H1 (cell line): ENCODE results near the gene PIGC. TPM values are rescaled to one million over a fixed set of nuclear protein-coding genes. Genes with fewer than 3 reads are reported as not detected.

Experiments used
- CTCF ChIA-PET: fragments of 300-600 bp; sonication (Branson Sonifier 250); formaldehyde crosslinking; loops from one replicate; lab custom pipeline; 2021; ENCODE audit not compliant: partially characterized antibody; lab: Charles Lee
- POLR2A ChIA-PET: fragments of 300-600 bp; sonication (Branson Sonifier 250); formaldehyde crosslinking; loops from one replicate; lab custom pipeline; 2021; ENCODE audit warnings: inconsistent platforms; ENCODE audit not compliant: partially characterized antibody; lab: Charles Lee
- DNase-seq, 2 experiments: peaks; one replicate each; pipeline versions ENCODE4 v3.0.0 to v3.0.0-alpha.2; 2010 to 2022; ENCODE audit warnings: low spot score in 2 of 2, low read depth in 1 of 2, mixed read lengths in 1 of 2
- FAIRE-seq: peaks from 2 replicates; lab custom pipeline; 2011; peaks lifted over from hg19 to GRCh38; lab: Jason Lieb, UNC
- H2AFZ ChIP-seq: 2 replicates; pipeline ENCODE4 v1.8.1; 2012; ENCODE audit warnings: low read length, inconsistent platforms
- H2AK5ac ChIP-seq: 2 replicates; pipeline ENCODE4 v1.6.1; 2013; ENCODE audit warnings: low read depth, low read length
- H2BK120ac ChIP-seq: replicated peaks from 2 replicates; pipeline ENCODE3; 2013; ENCODE audit warnings: low read depth, low read length, inconsistent platforms
- H2BK12ac ChIP-seq: 2 replicates; pipeline ENCODE4 v1.6.1; 2013; ENCODE audit warnings: low read depth, low read length
- H2BK15ac ChIP-seq: 2 replicates; pipeline ENCODE4 v1.6.1; 2013; ENCODE audit warnings: low read length
- H2BK20ac ChIP-seq: 2 replicates; pipeline ENCODE4 v1.6.1; 2013; ENCODE audit warnings: low read length
- H2BK5ac ChIP-seq: 2 replicates; pipeline ENCODE4 v1.6.1; 2013; ENCODE audit warnings: low read depth, low read length
- H3K14ac ChIP-seq: 2 replicates; pipeline ENCODE4 v1.6.1; 2013; ENCODE audit warnings: inconsistent platforms; ENCODE audit not compliant: insufficient read length
- H3K18ac ChIP-seq: 2 replicates; pipeline ENCODE4 v1.6.1; 2013; ENCODE audit warnings: low read length; ENCODE audit errors: extremely low read depth
- H3K23ac ChIP-seq: 2 replicates; pipeline ENCODE4 v1.6.1; 2013; ENCODE audit warnings: inconsistent platforms; ENCODE audit not compliant: insufficient read length
- H3K23me2 ChIP-seq: 2 replicates; pipeline ENCODE4 v1.6.1; 2013; ENCODE audit warnings: low read depth, low read length
- H3K27ac ChIP-seq: 2 replicates; pipeline ENCODE4 v1.6.1; 2011; ENCODE audit warnings: low read depth, low read length, inconsistent platforms
- H3K27me3 ChIP-seq, 4 experiments: replicated peaks in 1 of 4; 1 replicate in 1 of 4; 2 replicates in 3 of 4; pipeline versions ENCODE4 v1.6.1 to v1.8.1; 2011 to 2013; ENCODE audit warnings: low read length in 3 of 4, mild to moderate bottlenecking in 3 of 4, inconsistent platforms in 2 of 4, mixed read lengths in 2 of 4, moderate library complexity in 1 of 4; ENCODE audit not compliant: control insufficient read depth in 3 of 4, insufficient read depth in 3 of 4; ENCODE audit errors: extremely low read depth in 1 of 4
- H3K36me3 ChIP-seq, 4 experiments: 2 replicates each; pipeline versions ENCODE4 v1.6.1 to v1.8.1; 2011 to 2013; ENCODE audit warnings: mild to moderate bottlenecking in 4 of 4, low read length in 3 of 4, moderate library complexity in 2 of 4, control low read depth in 1 of 4, inconsistent platforms in 1 of 4; ENCODE audit not compliant: insufficient read depth in 4 of 4, control insufficient read depth in 2 of 4
- H3K4ac ChIP-seq: replicated peaks from 2 replicates; pipeline ENCODE3; 2013; ENCODE audit warnings: low read length, low read depth, mixed read lengths, inconsistent platforms; ENCODE audit not compliant: insufficient read length
- H3K4me1 ChIP-seq, 4 experiments: replicated peaks in 1 of 4; 1 replicate in 1 of 4; 2 replicates in 3 of 4; pipeline versions ENCODE4 v1.6.1 to v1.8.1; 2011 to 2013; ENCODE audit warnings: low read length in 3 of 4, inconsistent platforms in 2 of 4, mixed read lengths in 1 of 4; ENCODE audit not compliant: insufficient read depth in 4 of 4, control insufficient read depth in 3 of 4
- H3K4me2 ChIP-seq, 2 experiments: 2 replicates each; pipeline versions ENCODE4 v1.6.1 to v1.8.1; 2011 to 2013; ENCODE audit warnings: low read depth in 2 of 2, low read length in 2 of 2, control low read depth in 1 of 2, inconsistent platforms in 1 of 2, mild to moderate bottlenecking in 1 of 2; ENCODE audit not compliant: insufficient read depth in 1 of 2
- H3K4me3 ChIP-seq, 4 experiments: fragments of 200-600, 300-600 bp in 1 of 4; sonication (generic), shearing (Covaris generic), sonication (Bioruptor Twin) in 1 of 4; 2 replicates each; pipeline versions ENCODE4 v1.5.1 to v1.8.1; 2011 to 2016; ENCODE audit warnings: low read length in 4 of 4, low read depth in 3 of 4, control low read depth in 2 of 4, inconsistent platforms in 2 of 4, mild to moderate bottlenecking in 2 of 4, mixed read lengths in 1 of 4, moderate library complexity in 1 of 4; ENCODE audit not compliant: insufficient read depth in 2 of 4; ENCODE audit errors: extremely low read depth in 1 of 4
- H3K56ac ChIP-seq: replicated peaks from 2 replicates; pipeline ENCODE3; 2013; ENCODE audit warnings: low read depth, mild to moderate bottlenecking, mixed read lengths, low read length, inconsistent platforms; ENCODE audit not compliant: insufficient read length
- H3K79me1 ChIP-seq: 2 replicates; pipeline ENCODE4 v1.6.1; 2013; ENCODE audit warnings: low read depth, low read length, control low read depth
- H3K79me2 ChIP-seq, 2 experiments: 2 replicates each; pipeline versions ENCODE4 v1.6.1 to v1.8.1; 2012 to 2013; ENCODE audit warnings: low read length in 2 of 2, mild to moderate bottlenecking in 2 of 2, inconsistent platforms in 1 of 2; ENCODE audit not compliant: insufficient read depth in 2 of 2, control insufficient read depth in 1 of 2
- H3K9ac ChIP-seq, 4 experiments: replicated peaks in 1 of 4; 1 replicate in 1 of 4; 2 replicates in 3 of 4; pipeline versions ENCODE4 v1.6.1 to v1.8.1; 2011 to 2013; ENCODE audit warnings: low read depth in 3 of 4, low read length in 3 of 4, control low read depth in 2 of 4, mild to moderate bottlenecking in 2 of 4, moderate library complexity in 2 of 4, inconsistent platforms in 1 of 4; ENCODE audit errors: extremely low read depth in 1 of 4
- H3K9me3 ChIP-seq, 2 experiments: 2 replicates each; pipeline versions ENCODE4 v1.6.1 to v1.8.1; 2012 to 2013; ENCODE audit warnings: mild to moderate bottlenecking in 2 of 2, moderate library complexity in 2 of 2, control low read depth in 1 of 2, inconsistent platforms in 1 of 2, low read depth in 1 of 2, low read length in 1 of 2, mixed read lengths in 1 of 2; ENCODE audit not compliant: insufficient read depth in 2 of 2
- H4K20me1 ChIP-seq, 2 experiments: replicated peaks in 1 of 2; 2 replicates each; pipeline versions ENCODE3 to v1.8.1; 2011 to 2013; ENCODE audit warnings: inconsistent platforms in 2 of 2, low read length in 2 of 2, mild to moderate bottlenecking in 1 of 2; ENCODE audit not compliant: insufficient read depth in 2 of 2, control insufficient read depth in 1 of 2
- H4K5ac ChIP-seq: 2 replicates; pipeline ENCODE4 v1.6.1; 2013; ENCODE audit warnings: low read length, low read depth, mixed read lengths, inconsistent platforms; ENCODE audit not compliant: insufficient read length
- H4K8ac ChIP-seq: 2 replicates; pipeline ENCODE4 v1.8.0; 2013; ENCODE audit warnings: mild to moderate bottlenecking, moderate library complexity, low read length, inconsistent platforms; ENCODE audit not compliant: insufficient read depth; ENCODE audit errors: extremely low read depth
- H4K91ac ChIP-seq: replicated peaks from 2 replicates; pipeline ENCODE3; 2013; ENCODE audit warnings: low read length, mixed read lengths, inconsistent platforms; ENCODE audit not compliant: insufficient read length
- BRCA1 ChIP-seq: IDR thresholded peaks from 2 replicates; pipeline ENCODE4 v1.6.1; 2012; ENCODE audit warnings: low read depth, low read length, improper control_type of control experiment
- CEBPB ChIP-seq: IDR thresholded peaks from 2 replicates; pipeline ENCODE4 v1.6.1; 2012; ENCODE audit warnings: low read depth, low read length
- KDM4A ChIP-seq: IDR thresholded peaks from one replicate; pipeline ENCODE4 v1.7.1; 2012; ENCODE audit warnings: low read depth, mild to moderate bottlenecking, moderate library complexity, low read length, inconsistent platforms; ENCODE audit not compliant: severe bottlenecking
- MAFK ChIP-seq: IDR thresholded peaks from 2 replicates; pipeline ENCODE4 v1.6.1; 2012; ENCODE audit warnings: low read depth, mild to moderate bottlenecking, improper control_type of control experiment, low read length
- SAP30 ChIP-seq: fragments of 300-600 bp; sonication (generic); IDR thresholded peaks from 2 replicates; pipeline ENCODE4 v1.7.1; 2012; ENCODE audit warnings: low read length, moderate library complexity, mild to moderate bottlenecking, inconsistent platforms; ENCODE audit not compliant: insufficient read depth, insufficient replicate concordance
- SP2 ChIP-seq: IDR thresholded peaks from 2 replicates; pipeline ENCODE4 v1.6.1; 2012; ENCODE audit warnings: mild to moderate bottlenecking, low read length, inconsistent platforms
- TEAD4 ChIP-seq: IDR thresholded peaks from 2 replicates; pipeline ENCODE4 v1.6.1; 2012; ENCODE audit warnings: low read depth, low read length, inconsistent platforms, mixed read lengths
- WGBS, 2 experiments: shearing (Covaris generic) in 1 of 2; methylation state at CpG; one replicate each; pipeline versions ENCODE4 v1.1.6 to v1.1.7; 2013 to 2015; ENCODE audit warnings: low lambda C conversion rate in 2 of 2, mixed read lengths in 2 of 2, inconsistent platforms in 1 of 2, low coverage in 1 of 2, missing lambda C conversion rate in 1 of 2; ENCODE audit not compliant: insufficient replicate concordance in 2 of 2, insufficient coverage in 1 of 2, insufficient read length in 1 of 2; ENCODE audit errors: extremely low coverage in 1 of 2, missing lambda C conversion rate in 1 of 2; 5-methylcytosine and 5-hydroxymethylcytosine counted together
- polyA plus RNA-seq, 7 experiments: library from polyadenylated mRNA; depleted of rRNA in 3 of 7; stranded (reverse) in 5 of 7; unstranded in 2 of 7; fragments of >200 nt in 5 of 7; fragments of 200-250 nt in 2 of 7; gene quantifications; 1 replicate in 5 of 7; 2 replicates in 1 of 7; 4 replicates in 1 of 7; pipeline versions ENCODE4 v1.2.1 to v1.2.3, GENCODE V29; 2011 to 2013; ENCODE audit warnings: missing spikeins in 2 of 7, mixed read lengths in 2 of 7
- total RNA-seq: library from RNA; stranded (reverse); fragmentation: NEBNext Ultra II Directional; extraction: Animal tissue kit (Norgen Biotek cat#: 25700); gene quantifications from 2 replicates; pipeline ENCODE4 v1.2.1, GENCODE V29; 2021
- TF ChIP-seq, protein P1 (sequence below): IDR thresholded peaks from 2 replicates; pipeline ENCODE4 v1.6.1; 2012; ENCODE audit warnings: inconsistent platforms

Gene PIGC
- total and polyA plus RNA-seq, 2 of the 8 experiments (the other 6 are each of a cell fraction or from before 2014, with no cell fraction given) = 21.0 to 39.3 TPM

DNA sequence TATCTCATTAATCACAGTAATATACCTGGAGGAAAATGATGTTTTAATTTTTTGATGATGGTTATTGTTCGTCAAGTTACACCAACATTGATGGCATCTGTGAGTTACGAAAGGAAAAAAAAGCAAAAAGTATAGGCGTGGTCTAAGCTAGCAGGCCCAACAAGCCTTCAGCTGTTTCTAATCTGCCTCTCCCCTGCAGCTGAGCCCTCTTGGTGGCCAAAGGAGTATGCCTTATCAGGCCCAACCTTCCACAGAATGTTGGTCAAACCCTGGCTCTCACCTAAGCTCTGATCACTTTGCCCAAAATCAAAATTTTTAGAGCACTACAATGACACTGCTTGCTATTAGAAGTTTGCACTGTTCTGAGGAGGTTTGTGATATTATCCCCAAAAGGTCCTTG lies 18.5 kb downstream of the PIGC start:
- Histone ChIP-seq H2AK5ac (no peak overlapping the region), H2AFZ (no peak overlapping the region), H3K79me2 (no peaks in the 10 kb centered on the region), H3K23me2 (no peaks in the 10 kb centered on the region; the same call in 1 of the 2 replicates), H2BK20ac (0 out of 2 replicates have a peak overlapping the region, but pooled peaks have one; percentile 13), H4K8ac (no peak overlapping the region), H3K9ac (no peak overlapping the region), H3K4me2 (no peak overlapping the region), H2BK120ac (no peak overlapping the region), H3K18ac (no peak overlapping the region), H3K56ac (no peak overlapping the region), H2BK5ac (no peak overlapping the region), H3K4me3 (no peak overlapping the region), H3K36me3 (no peaks in the 10 kb centered on the region), H4K20me1 (no peaks in the 10 kb centered on the region), H2BK12ac (no peak overlapping the region), H3K27ac (no peak overlapping the region), H3K23ac (no peak overlapping the region), H3K4me1 (peaks cover 0 to 11% (median 3%) of the 10 kb centered on the region in 4 experiments; a peak in 3 of 7 replicates), H3K27me3 (no peaks in the 10 kb centered on the region), H3K79me1 (no peaks in the 10 kb centered on the region), H3K9me3 (no peaks in the 10 kb centered on the region), H2BK15ac (no peak overlapping the region), H4K5ac (no peak overlapping the region), H3K4ac (no peak overlapping the region), H3K14ac (no peak overlapping the region), H4K91ac (no peak overlapping the region)
- no peak for DNase-seq
- no peak for TF ChIP-seq SAP30
- TF ChIP-seq CEBPB = no peak
- TF ChIP-seq MAFK = no peak
- no peak for TF ChIP-seq KDM4A
- no peak for TF ChIP-seq TEAD4
- no peak for TF ChIP-seq SP2
- TF ChIP-seq, protein P1, sequence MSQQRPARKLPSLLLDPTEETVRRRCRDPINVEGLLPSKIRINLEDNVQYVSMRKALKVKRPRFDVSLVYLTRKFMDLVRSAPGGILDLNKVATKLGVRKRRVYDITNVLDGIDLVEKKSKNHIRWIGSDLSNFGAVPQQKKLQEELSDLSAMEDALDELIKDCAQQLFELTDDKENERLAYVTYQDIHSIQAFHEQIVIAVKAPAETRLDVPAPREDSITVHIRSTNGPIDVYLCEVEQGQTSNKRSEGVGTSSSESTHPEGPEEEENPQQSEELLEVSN = no peak
- TF ChIP-seq BRCA1 = no peak
- ChIA-PET CTCF (interaction anchor here (0.6 kb wide), 1 partner anchor 10 kb away, joined by 3 read pairs; no protein-coding TSS in a partner anchor), POLR2A (no interaction called here)
- 90% methylated on average over 3 of the region's 3 CpGs; no CpG with 5 or more reads in 1 of the 2 experiments for WGBS, 2 experiments
- FAIRE-seq = no peak
